ENCODE data around the gene CCDC134.

CCDC134 gene

DNA sequence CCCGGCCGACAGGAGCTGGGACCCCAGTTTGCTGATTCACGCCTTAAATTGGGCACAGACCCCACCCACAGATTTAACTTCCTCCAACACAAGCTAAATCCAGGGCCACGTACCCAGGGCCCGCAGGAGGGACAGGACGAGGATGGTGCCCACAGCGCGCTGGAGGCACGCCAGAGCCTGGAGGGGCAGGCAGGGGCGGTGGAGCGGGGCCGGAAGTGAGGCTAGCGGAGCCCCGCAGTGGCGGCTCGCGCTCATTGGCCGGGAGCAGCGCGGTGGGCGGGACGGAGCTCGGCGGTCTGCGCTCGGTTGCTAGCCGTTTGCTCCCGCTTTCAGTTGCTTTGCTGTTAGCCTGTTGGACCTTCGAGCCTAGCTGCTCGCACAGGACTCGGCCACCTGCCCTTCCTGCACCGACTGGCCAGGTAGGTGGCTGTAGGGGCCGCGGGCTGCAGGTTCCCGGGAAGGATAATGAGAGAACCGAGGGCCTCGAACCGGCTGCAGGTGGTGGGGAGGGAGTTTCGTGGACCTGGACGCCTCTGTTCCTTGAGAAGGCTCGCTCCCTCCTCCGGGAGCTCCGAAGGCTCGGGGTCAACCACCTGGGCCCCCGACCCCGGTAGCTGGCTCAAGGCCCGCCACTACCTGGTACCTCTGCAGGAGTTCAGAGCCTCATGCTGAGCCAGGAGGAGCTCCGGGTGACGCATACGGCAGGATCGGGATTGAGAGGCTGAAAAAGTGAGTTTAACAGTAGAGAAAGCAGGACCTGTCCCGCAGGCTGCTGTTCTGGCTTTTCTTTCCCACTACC, at the start of gene CCDC134:
Gene CCDC134, plus strand, starts transcription at position 332 of the 799 bp plus-strand sequence. CDS start 8,212 bp downstream, outside the sequence.
- DNase-seq, result peak; percentile 91

DNA sequence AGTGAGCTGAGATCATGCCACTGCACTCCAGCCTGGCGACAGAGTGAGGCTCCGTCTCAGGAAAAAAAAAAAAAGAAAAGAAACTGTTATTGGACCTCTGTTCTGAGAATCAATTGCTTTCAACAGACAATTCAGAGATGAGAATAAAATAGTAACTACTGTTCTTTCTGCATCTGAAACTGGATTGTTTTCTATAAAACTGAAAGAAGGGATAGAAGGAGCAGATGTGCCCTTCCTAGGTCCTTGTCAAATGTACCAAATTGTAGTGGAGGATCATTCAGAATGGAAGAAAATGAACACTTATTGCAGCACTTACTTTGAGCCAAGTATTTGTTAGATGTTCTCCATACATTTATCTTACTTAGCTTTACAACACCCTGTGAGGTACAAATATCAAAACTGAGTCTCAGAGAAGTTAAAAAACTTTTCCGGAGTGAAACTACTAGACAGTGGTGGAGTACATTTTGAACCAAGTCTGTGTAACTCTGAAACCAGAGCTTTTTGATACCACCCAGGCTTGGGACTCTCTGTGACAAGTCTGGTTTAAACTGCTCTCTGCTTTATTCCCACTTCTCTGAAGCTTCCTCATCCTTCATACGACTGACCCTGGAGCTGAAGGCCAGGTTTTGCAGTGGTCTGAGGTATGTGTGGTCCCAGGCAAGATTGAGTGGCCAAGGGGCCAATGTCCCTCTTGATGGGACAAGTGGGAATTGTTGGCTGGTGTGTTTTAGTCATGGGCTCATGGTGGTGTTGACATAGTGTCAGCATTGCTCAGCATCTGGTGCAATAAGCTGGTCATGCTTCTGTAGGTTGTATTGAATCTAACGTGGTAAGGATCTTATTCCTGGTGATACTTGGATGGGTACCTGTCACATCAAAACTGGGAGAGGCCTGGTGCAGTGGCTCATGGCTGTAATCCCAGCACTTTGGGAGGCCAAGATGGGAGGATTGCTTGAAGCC, 48.2 kb upstream of the CCDC134 start:
- DNase-seq, result no peak

DNA sequence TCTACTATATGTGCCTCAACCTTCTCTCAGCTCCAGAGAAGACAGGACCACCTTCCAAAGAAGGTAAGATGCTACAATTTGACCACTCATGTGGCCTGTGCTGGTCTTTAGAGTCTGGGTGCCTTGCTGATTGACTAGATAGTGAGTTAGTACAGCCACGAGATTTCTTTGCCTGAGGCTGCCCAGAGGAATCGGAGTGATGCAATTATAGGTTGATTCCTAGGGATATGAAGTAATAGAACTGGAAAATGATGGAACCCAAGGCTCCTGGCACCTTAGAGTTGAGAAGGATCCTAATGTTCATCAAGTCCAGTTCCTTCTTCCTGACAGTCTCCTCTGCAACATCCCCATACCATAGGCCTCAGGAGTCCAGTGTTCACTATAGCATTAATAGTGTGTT, 46.5 kb upstream of the CCDC134 start:
- DNase-seq, result no peak

DNA sequence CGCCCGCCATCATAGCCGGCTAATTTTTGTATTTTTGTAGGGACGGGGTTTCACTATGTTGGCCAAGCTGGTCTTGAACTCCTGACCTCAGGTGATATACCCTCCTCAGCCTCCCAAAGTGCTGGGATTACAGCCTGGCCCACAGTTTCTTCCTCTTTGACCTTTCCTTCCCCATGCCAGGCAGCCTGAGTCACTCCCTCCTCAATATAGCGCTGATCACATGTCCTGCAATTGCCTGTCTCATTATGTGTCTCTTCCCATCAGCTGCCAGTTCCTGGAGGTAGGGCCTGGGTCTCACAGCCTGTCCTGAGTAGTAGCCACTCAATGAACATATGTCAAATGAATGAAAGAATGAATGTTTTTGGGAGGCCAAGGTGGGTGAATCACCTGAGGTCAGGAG, 43.0 kb upstream of the CCDC134 start:
- no peak for DNase-seq

DNA sequence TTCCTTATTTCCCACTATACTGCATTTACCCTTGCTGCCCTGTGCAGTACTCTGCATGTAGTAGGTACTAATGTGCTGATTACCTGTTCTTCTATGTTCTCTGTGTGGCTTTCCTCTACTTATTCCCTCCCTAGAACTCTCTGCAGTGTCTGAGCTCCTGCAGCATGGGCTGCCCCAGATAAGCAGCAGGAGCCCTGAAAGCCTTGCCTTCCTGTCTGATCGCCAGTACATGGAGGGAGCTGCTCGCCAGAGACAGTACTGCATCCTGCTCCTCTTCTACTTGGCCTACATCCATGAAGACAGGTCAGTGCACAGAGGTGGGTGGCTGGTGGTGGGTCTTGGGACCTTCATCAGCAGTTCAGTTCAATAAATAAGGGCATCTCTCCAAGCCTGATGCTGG, 42.2 kb upstream of the CCDC134 start:
- DNase-seq, result no peak

DNA sequence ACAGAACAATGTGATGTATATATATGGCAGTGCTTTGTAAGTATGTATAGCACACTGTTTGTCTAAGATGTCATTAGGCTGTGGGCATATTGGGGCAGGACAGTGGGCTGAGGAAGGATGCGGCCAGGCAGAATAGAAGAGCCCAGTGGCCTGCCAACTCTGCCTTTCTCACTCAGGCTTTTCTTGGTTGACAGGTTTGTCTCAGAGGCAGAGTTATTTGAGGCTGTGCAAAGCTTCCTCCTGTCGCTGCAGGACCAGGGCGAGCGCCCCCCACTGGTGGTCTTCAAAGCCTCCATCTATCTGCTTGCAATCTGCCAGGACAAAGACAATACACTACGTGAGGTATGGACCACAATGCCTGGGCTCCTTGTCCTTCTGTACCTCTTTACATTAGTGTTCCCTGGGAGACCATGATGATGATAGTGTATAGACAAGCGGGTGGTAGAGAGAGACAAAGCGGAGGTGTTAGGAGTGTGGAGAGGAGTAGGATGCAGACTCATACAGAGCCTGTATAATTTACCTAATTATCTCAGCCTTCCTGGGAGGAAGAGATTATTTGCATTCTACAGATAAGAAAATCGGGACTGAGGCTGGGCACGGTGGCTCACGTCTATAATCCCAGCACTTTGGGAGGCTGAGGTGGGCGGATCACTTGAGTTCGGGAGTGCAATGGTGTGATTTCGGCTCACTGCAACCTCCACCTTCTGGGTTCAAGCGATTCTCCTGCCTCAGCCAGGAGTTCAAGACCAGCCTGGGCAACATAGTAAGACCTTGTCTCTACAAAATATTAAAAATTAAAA, 37.3 kb upstream of the CCDC134 start:
- DNase-seq, result peak; percentile 11

DNA sequence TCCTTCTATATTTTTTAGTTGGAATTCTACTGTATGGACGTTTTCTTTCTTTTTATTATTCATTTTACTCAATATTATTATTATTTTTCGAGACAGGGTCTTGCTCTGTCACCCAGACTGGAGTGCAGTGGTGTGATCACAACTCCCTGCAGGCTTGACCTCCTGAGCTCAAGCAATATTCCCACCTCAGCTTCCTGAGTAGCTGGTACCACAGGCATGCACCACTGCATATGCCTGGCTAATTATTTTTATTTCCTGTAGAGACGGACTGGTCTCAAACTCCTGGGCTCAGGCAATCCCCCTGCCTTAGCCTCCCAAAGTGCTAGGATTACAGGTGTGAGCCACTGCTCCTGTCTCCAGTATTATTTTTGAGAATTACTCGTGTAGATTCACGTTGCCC, 34.0 kb upstream of the CCDC134 start:
- DNase-seq, result no peak

DNA sequence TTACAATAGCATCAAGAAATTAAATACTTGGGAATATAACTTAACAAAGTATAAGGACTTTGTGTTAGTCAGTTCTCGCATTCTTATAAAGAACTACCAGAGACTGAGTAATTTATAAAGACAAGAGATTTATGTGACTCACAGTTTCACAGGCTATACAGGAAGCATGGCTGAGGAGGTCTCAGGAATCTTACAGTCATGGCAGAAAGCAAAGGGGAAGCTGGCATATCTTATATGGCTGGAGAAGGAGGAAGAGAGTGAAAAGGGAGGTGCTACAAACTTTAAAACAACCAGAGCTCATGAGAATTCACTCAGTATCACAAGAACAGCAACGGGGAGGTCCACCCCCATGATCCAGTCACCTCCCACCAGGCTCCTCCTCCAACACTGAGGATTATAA, 32.0 kb upstream of the CCDC134 start:
- DNase-seq, result no peak

DNA sequence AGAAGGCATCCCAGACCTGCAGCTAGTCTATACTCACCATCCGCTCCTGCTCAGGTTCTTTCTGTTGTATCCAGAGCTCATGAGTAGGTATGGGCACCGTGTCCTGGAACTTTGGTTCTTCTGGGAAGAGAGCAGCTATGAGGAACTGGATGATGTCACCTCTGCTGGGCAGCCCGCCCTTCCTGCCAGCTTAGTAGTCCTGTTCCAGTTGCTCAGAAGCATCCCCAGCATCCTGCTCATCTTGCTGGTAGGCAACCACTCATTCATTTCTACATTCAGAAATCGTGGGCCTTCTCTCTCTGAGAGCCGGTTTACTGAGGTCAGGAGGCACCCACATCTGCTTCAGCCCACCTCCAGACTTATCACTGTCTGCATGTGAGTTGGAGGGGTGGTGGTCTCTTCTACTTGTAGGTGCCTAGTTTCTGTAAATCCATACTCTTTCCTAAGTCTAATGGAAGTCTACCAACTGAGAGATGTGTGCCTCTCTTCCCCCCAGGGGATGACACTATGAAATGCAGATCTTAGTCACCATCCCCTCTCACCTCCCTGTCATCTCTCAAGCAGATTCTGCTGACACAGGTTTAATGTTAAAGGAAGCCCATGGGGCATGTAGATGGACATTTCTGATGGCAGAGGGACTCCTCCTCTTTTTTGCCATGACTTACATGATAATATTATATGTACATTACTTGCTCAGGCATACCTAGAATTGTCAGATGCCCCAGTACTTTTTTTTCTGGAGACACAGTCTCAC, 29.6 kb upstream of the CCDC134 start:
- no peak for DNase-seq

DNA sequence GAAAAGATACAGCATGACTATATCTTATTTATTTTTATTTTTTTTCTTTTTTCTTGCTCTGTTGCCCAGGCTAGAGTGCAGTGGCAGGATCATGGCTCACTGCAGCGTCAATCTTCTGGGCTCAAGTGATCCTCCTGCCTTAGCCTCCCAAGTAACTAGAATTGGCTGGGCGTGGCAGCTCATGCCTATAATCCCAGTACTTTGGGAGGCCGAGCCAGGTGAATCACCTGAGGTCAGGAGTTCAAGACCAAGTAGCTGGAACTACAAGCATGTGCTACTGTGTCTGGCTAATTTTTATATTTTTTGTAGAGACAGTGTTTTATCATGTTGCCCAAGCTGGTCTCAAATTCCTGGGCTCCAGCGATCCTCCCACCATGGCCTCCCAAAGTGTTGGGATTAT, 28.3 kb upstream of the CCDC134 start:
- DNase-seq, result no peak

DNA sequence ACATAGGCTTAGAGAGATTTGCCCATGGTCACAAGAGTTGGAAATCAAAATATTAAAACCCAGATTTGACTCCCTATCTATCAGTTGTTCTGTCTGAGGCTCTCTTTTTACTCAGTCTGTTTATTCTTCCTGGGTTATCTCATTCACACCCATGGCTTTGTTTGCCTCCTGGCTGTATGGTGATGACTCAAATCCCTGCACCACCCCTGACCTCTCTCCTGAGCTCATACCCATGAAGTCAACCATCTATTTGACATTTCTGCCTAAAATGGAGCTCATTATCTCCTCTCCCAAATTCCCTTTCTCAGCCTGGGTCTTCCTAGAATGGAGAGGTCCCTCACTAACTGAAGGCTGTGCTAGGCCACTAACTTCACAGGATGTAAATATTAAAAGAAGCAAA, 27.8 kb upstream of the CCDC134 start:
- no peak for DNase-seq

DNA sequence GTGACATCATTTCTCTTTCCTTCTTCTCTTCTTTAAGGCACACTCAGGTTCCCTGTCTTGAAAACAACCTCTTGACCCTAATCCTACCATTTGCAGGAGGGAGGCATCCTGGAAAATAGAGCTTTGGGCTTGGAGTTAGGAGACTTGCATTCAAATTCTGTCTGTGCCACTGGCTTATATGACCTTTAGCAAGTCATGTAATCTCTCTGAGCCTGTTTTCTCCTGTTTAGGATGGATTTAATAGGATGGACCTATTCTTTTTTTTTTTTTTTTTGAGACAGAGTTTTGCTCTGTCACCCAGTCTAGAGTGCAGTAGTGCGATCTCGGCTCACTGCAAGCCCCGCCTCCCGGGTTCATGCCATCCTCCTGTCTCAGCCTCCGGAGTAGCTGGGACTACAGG, 25.1 kb upstream of the CCDC134 start:
- DNase-seq, result no peak

DNA sequence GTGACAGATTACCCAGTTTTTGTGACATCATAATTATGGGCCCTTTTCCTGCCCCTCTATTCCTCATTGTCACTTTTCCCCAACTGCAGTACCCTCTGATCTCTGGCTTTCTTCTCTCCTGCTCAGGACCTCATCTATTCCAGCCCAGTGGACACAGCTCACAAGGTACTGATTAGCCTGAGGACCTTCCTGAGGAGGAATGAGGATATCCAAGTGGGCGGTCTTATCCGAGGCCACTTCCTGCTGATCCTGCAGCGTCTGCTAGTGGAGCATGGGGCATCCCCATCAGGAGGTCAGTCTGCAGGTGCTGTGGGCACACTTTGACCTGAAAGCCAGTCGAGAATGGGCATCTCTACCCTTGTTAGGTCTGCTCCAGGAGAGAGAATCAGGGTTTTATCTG, 24.5 kb upstream of the CCDC134 start:
- no peak for DNase-seq

DNA sequence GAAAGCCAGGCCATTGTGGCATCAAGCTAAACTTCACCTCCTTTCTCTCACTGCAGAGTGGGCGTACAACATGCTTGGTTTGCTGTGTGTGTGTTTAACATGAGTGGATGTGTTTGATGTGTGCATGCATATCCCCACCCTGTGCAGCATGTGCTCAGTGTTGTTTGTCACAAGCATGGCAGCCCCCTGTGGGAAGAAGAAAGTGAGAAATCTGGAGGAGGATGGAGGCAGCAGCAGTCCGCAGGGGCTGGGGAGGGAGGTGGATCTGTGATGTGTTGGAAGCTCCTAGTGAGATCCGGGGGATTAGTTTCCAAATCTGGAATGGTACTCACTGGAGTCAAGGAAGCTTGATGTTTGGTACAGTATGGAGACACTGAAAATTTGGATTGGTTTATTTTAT, 24.1 kb upstream of the CCDC134 start:
- no peak for DNase-seq

DNA sequence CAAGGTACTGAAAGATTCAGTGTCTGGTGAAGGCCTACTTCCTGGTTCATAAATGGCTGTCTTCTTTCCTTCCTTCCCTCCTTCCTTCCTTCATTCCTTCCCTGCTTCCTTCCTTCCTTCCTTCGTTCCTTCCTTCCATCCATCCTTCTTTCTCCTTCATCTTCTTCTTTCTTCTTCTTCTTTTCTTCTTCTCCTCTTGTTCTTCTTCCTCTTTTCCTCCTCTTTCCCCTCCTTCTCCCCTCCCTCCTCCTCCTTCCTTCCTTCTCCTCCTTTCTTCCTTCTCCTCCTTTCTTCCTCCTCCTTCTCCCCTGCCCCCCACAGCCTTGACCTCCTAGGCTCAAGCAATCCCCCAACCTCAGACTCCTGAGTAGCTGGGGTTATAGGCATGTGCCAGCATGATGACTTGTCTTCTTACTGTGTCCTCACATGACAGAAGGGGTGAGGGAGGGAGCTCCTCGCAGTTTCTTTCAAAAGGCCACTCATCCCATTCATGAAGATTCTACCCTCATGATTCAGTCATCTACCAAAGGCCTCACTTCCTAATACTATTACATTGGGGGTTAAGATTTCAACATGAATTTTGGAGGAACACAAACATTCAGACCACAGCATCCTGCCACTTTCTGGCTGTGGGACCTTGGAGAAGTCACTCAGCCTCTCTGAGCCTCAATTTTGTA, 22.6 kb upstream of the CCDC134 start:
- DNase-seq, result no peak

DNA sequence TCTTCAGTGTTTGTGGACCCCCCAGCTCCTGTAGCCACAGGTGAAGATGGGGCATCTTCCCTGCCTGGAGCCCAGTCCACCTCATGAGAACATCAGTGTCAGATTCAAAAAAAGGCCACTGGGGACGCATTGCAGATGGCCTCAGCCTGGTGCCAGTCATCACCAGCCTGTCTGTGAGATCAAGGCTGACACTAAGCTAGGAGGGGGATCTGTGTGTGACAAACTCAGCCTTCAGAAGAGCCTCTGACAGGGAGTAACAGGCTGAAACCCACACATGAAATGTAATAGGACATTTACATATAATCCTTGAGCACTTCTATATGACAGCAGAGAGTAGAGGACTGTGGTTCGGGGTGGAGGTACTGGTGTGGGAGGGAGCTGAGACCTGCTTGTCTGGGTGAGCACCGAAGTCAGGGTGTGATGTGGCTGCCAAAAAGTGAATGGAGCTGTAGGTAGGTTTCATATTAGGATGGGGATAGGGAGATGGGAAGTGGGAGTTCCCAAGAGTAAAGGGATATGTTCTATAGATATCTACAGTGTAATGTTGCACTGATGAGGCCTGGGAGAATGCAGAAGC, 20.5 kb upstream of the CCDC134 start:
- DNase-seq, result no peak

DNA sequence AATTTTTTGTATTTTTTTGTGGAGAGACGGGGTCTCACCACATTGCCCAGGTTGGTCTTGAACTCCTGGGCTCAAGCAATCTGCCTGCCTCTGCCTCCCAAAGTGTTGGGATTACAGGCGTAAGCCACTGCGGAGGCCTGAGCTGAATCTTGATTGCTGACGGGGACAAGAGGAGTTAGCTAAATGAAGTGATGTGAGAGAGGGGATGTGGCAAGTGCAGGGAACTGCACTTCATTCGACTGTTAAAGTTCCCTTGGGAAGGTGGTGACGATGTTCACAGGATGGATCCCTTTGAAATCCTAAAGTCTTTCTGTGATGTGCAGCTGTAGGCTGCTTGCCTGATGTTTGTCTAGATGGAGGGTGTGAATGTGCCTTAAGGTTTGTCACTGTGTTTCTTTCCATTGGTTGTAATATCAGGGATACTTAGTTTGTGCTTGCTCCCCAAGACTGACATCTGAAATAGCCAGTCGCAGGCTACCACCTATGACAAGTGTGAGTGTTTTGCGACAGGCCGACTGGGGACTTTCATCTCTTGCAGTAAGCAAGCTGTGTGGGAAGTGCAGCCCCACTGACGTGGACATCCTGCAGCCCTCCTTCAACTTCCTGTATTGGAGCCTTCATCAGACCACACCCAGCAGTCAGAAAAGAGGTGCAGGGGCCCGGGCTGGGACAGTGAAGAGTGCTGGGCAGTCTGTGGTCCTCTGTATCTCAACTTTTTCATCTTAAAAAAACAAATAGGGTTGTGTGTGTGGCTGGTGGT, 19.6 kb upstream of the CCDC134 start:
- DNase-seq, result peak; percentile 88

DNA sequence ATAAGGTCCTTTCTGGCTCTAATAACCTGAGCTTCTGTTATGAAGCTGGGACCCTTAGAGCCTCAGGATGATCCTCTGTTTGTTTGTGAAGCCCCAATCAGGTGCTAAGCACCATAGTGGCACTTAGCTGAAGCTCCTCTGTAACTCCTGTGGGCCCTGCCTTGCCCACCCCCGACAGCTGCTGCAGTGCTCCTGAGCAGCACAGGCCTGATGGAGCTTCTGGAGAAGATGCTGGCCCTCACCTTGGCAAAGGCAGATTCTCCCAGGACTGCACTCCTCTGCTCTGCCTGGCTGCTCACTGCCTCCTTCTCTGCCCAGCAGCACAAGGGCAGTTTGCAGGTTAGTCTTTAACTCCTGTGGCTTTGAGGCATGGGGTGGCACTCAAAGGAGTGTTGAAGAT, 19.0 kb upstream of the CCDC134 start:
- DNase-seq, result no peak

DNA sequence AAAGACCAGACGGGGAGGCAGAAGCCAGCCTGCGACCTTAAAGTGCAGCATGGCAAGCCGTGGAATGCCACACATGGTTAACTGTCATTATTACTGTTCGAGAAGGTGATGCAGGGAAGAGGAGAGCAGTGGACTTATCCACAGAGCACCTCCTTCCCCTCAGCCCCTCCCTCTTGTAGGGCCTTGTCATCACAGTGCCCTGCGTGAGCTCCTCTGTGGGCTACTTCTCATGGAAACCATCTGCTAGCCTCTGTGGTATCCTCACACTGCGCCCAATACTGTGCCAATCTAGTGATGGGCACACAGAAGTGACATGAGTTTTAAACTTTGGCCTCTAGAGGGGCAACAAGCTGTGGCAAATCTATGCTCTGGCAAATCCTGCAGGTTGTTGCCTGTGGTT, 18.2 kb upstream of the CCDC134 start:
- DNase-seq, result peak; percentile 20

DNA sequence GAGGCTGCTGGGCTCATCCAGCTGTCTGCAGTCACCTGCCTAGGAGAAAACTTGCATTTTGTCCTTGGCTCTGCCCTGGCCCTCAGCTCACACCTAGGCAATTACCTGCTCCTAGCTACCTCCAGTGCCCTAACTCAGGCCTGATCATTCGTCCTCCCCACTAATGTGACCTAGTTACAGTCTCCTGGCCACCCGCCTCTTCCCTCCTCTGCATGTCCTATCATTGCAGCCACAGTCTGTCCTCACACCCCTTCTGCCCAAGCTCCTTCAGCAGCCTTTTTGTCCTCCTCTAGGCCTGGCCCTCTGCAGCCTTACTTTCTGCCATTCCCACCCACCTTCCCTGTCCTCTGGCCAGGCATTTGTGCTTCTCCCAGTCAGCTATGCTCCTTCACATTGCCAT, 17.7 kb upstream of the CCDC134 start:
- no peak for DNase-seq

DNA sequence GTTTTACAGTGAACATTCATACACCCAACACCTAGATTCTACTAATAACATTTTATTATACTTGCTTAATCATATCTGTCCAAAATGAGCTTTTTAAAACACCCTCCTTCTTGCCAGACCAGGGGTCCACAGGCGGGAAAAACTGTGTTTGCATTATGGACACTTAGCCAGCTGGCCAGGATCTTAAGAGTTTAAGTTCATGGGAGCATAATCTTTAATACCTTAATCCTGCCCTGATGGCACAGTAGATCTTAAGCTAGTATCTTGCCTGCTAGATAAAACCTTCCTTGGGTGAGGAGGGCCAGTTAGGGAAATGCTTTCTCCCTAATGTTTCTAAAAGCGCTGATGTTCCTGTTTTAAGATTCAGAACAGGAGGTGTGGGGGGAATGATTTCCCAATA, 13.1 kb upstream of the CCDC134 start:
- no peak for DNase-seq
